ENCODE measurements around the gene MRTO4. TPM values are rescaled to one million over a fixed set of nuclear protein-coding genes. Genes with fewer than 3 reads are reported as not detected.

Gene MRTO4
- total RNA-seq, 2 experiments from 2014 or later: 60.0 to 66.0 TPM

DNA sequence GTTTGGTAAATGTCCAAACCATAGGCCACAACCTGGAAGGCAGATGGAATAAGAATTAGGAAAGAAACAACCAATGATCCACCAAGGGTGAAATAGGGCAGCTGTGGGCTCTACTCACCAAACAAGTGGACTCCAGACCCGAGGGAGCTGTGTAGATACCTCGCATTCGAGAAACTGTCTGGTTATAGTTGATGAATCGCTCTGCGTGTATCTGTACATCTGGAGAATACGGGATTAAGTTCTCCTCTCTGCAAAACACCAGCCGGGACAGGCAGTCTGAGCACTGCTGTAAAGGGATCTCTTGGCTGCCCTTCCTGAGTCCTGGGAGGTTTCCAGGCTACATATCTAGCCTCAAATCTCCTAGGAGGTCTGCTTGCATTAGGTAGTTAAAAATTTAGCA lies 32.2 kb upstream of the MRTO4 start:
- POLR2A ChIA-PET: interaction anchor here (1.2 kb wide), 1 partner anchor 8 kb away, joined by 3 read pairs; no protein-coding TSS in a partner anchor
- TF ChIP-seq, protein P1, sequence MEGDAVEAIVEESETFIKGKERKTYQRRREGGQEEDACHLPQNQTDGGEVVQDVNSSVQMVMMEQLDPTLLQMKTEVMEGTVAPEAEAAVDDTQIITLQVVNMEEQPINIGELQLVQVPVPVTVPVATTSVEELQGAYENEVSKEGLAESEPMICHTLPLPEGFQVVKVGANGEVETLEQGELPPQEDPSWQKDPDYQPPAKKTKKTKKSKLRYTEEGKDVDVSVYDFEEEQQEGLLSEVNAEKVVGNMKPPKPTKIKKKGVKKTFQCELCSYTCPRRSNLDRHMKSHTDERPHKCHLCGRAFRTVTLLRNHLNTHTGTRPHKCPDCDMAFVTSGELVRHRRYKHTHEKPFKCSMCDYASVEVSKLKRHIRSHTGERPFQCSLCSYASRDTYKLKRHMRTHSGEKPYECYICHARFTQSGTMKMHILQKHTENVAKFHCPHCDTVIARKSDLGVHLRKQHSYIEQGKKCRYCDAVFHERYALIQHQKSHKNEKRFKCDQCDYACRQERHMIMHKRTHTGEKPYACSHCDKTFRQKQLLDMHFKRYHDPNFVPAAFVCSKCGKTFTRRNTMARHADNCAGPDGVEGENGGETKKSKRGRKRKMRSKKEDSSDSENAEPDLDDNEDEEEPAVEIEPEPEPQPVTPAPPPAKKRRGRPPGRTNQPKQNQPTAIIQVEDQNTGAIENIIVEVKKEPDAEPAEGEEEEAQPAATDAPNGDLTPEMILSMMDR (conservative IDR thresholded peaks at IDR 0.05; ENCODE audit: low read length): no peak
- no peak for TF ChIP-seq EZH2phosphoT487 (IDR thresholded peaks at IDR 0.05; ENCODE audit: borderline replicate concordance, low read depth, low read length)

DNA sequence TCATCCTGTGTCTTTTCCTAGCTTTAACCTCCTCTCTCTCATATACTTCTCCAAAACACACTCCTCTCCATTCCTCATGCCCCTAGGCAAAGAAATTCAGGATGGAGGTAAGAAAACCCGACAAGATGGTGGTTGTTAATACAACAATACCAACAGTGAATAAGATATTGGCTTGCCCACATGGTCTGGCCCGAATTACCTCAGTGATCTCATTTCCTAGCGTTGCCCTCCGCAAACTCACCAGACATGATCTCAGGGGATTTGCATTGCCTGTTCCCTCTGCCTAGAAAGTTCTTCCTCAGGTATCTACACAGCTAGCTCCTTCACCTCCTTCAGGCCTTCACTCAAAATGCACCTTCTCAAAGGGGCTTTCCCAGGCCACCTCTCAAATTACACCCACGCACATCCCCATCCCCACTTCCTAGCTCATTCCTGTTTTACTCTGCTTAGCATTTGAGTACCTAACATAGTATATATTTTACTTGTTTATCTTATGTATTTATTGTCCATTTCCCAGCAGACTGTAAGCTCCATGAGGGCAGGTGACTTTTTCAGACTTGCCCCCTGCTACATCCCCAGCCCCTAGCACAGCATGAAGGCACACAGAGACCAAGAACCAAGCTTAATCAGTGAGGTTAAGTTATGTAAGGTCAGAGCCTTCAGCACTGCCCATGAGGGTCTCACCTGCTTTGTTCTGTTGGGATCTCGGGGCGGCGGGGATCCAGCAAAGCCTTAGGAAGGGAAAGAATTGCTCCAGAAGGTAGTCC lies 31.3 kb upstream of the MRTO4 start:
- POLR2A ChIA-PET: interaction anchor here (1.2 kb wide), 1 partner anchor 9 kb away, joined by 3 read pairs; no protein-coding TSS in a partner anchor
- peaks cover 22% of the 10 kb centered on the region; the same call in 1 of the 2 replicates for H3K79me2 ChIP-seq (ENCODE audit: insufficient read depth, low read depth, low read length)

More for the DNA sequence above, 32.2 kb upstream of the MRTO4 start:
- no peaks in the 10 kb centered on the region for H4K20me1 ChIP-seq (ENCODE audit: insufficient read depth, low read length)
- intact Hi-C loops (cut with micrococcal nuclease; ENCODE audit: unreplicated experiment): no loop called here
- CTCF ChIA-PET (ENCODE audit: unreplicated experiment): no interaction called here
- H3K9me3 ChIP-seq (ENCODE audit: low read length): no peaks in the 10 kb centered on the region
- H3K79me2 ChIP-seq (ENCODE audit: insufficient read depth, low read depth, low read length): peaks cover 28% of the 10 kb centered on the region; the same call in 1 of the 2 replicates
- H3K9me2 ChIP-seq (ENCODE audit: insufficient read depth, low read length): no peaks in the 10 kb centered on the region
- BruUV-seq (replicated peaks): no TSS peak
- H3K4me3 ChIP-seq (ENCODE audit: low read depth, low read length, poor library complexity, severe bottlenecking): no peak overlapping the region
- H2AFZ ChIP-seq (ENCODE audit: low read length): no peak overlapping the region
- H3K36me3 ChIP-seq (ENCODE audit: insufficient read depth, low read length): peaks cover 100% of the 10 kb centered on the region
- no peak for DNase-seq (ENCODE audit: low spot score)
- no peak overlapping the region for H3K4me2 ChIP-seq (ENCODE audit: low read length)
- no peaks in the 10 kb centered on the region for H3K4me1 ChIP-seq (ENCODE audit: insufficient read depth, low read length, poor library complexity, severe bottlenecking)
- no peak overlapping the region for H3K27ac ChIP-seq (ENCODE audit: low read depth, low read length, poor library complexity, severe bottlenecking)

More for the DNA sequence above, 31.3 kb upstream of the MRTO4 start:
- peaks cover 100% of the 10 kb centered on the region for H3K36me3 ChIP-seq (ENCODE audit: insufficient read depth, low read length)
- H2AFZ ChIP-seq (ENCODE audit: low read length): no peak overlapping the region
- H3K9me2 ChIP-seq (ENCODE audit: insufficient read depth, low read length): no peaks in the 10 kb centered on the region
- H3K4me3 ChIP-seq (ENCODE audit: low read depth, low read length, poor library complexity, severe bottlenecking): no peak overlapping the region
- H3K4me2 ChIP-seq (ENCODE audit: low read length): no peak overlapping the region
- DNase-seq (ENCODE audit: low spot score): no peak
- no peaks in the 10 kb centered on the region for H3K9me3 ChIP-seq (ENCODE audit: low read length)
- H3K4me1 ChIP-seq (ENCODE audit: insufficient read depth, low read length, poor library complexity, severe bottlenecking): no peaks in the 10 kb centered on the region
- H4K20me1 ChIP-seq (ENCODE audit: insufficient read depth, low read length): no peaks in the 10 kb centered on the region
- BruUV-seq (replicated peaks): no TSS peak
- CTCF ChIA-PET (ENCODE audit: unreplicated experiment): interaction anchor here (0.5 kb wide), 1 partner anchor 110 kb away, joined by 3 read pairs; no protein-coding TSS in a partner anchor
- TF ChIP-seq EZH2phosphoT487 (IDR thresholded peaks at IDR 0.05; ENCODE audit: borderline replicate concordance, low read depth, low read length): no peak
- TF ChIP-seq, protein P1 (conservative IDR thresholded peaks at IDR 0.05; ENCODE audit: low read length): no peak
- intact Hi-C loops (cut with micrococcal nuclease; ENCODE audit: unreplicated experiment): no loop called here
- no peak overlapping the region for H3K27ac ChIP-seq (ENCODE audit: low read depth, low read length, poor library complexity, severe bottlenecking)
